Stimulated activated naive CD8-positive, alpha-beta T cell treated with anti-CD3 and anti-CD28 coated beads, Interleukin-15, Interleukin-2, amounts not matched to agents 100 ng/mL and 50 ng/mL, for 24 hours (primary cell): ENCODE results near the gene COL26A1.

Experiments used
- H3K27ac Mint-ChIP-seq: one replicate; pipeline ENCODE4 v1.8.0; 2021; ENCODE audit warnings: mild to moderate bottlenecking, mixed read lengths
- H3K27me3 Mint-ChIP-seq: one replicate; pipeline ENCODE4 v1.8.0; 2021; ENCODE audit warnings: mixed read lengths
- H3K36me3 Mint-ChIP-seq: one replicate; pipeline ENCODE4 v1.8.0; 2021; ENCODE audit warnings: low read depth, mixed read lengths
- H3K4me1 Mint-ChIP-seq: one replicate; pipeline ENCODE4 v1.8.0; 2021; ENCODE audit warnings: low read depth, mixed read lengths
- H3K4me3 Mint-ChIP-seq: one replicate; pipeline ENCODE4 v1.8.0; 2021; ENCODE audit warnings: mild to moderate bottlenecking, mixed read lengths
- H3K9me3 Mint-ChIP-seq: one replicate; pipeline ENCODE4 v1.8.0; 2021; ENCODE audit warnings: mixed read lengths

Gene COL26A1

DNA sequence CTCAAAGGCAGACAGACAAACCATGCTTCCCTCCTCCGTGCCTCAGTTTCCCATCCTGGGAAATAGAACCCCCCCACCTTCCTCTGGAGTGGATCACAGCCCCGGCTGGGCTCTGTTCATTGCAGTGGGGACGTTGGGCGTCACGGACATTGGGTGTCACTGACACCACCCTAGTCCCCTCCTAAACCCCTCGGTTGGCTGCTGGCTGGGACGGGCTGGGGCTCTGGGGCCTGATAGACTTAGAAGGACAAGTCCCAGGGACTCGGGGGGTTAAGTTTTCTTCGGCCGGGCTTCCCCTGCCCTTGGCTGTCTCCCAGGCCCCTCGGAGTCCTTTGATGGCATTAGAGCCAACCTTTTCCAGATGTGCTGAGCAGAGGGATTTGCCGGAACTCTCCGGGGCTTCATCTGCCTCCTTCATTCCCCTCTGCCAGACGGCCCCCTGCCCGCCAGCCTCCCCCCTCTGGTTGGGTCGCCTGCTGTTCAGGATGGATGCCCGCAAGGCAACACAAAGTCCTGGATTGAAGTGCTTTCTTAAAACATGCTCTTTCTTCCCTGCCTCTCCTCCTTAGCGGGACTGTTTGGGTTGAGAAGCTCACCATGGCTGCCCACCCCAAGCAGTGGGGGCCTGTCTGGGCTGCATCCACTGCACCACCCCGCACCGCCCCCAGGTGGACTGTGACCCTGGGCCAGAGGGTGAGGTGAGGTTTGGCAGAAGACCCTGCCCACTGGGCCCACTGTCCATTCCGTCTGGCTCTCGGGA is 73.0 kb downstream of the COL26A1 start:
- Mint-ChIP-seq H3K4me3 (no peak overlapping the region), H3K36me3 (no peaks in the 10 kb centered on the region), H3K4me1 (no peaks in the 10 kb centered on the region), H3K27me3 (peaks cover 18% of the 10 kb centered on the region), H3K9me3 (no peaks in the 10 kb centered on the region), H3K27ac (no peak overlapping the region)

DNA sequence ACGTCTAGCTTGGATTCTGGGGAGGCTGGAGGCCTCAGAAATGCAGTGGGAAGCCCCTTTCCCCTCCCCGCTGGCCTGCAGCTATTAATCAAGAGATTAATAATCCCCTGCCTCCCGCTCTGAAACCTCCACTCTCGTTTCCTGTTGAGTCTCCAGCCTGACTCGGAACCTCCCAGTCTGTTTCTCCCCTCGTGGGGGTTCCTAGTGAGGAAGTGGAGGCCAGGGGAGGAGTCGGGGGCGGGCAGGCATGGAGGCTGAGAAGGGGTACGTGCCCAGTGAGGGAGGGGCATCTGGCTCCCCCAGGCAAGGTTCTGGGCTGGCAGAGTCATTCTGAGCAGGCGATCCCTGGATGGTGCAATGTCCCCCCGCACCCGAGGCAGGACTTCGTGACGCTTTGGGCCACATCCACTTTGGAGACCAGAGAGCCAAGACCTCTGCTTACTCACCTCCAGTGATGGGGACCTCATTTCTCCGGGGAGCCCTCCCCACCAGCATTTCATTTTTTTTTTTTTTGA is 73.6 kb downstream of the COL26A1 start:
- Mint-ChIP-seq H3K9me3 (no peaks in the 10 kb centered on the region), H3K27ac (no peak overlapping the region), H3K4me1 (no peaks in the 10 kb centered on the region), H3K27me3 (peaks cover 18% of the 10 kb centered on the region), H3K4me3 (no peak overlapping the region), H3K36me3 (no peaks in the 10 kb centered on the region)

GRCh38 chr7:101436857-101437576 is 74.3 kb downstream of the COL26A1 start:
- H3K36me3 Mint-ChIP-seq: no peaks in the 10 kb centered on the region
- H3K4me1 Mint-ChIP-seq: no peaks in the 10 kb centered on the region
- H3K4me3 Mint-ChIP-seq: no peak overlapping the region
- no peaks in the 10 kb centered on the region for H3K9me3 Mint-ChIP-seq
- peaks cover 18% of the 10 kb centered on the region for H3K27me3 Mint-ChIP-seq
- no peak overlapping the region for H3K27ac Mint-ChIP-seq

DNA sequence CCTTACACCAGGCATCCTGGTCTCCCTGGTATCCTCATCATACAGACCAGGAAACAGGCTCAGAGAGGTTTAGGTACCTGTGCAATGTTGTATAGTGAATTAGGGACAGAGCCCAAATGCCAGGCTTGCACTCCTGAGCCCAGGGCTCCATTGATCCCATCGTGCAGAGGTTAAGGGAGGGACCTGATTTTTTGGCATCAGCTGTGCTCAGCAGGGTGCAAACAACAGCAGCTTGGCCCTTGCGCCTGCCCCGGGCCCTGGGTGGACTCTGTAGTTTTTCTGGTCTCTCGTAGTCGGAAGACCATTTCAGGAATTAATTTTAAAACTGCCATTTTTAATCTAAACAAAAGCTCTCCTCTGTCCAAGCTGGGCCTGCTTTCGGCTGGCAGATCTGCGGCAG is 79.2 kb downstream of the COL26A1 start:
- H3K4me3 Mint-ChIP-seq: no peak overlapping the region
- H3K4me1 Mint-ChIP-seq: no peaks in the 10 kb centered on the region
- no peaks in the 10 kb centered on the region for H3K9me3 Mint-ChIP-seq
- no peak overlapping the region for H3K27ac Mint-ChIP-seq
- peaks cover 15% of the 10 kb centered on the region for H3K27me3 Mint-ChIP-seq
- H3K36me3 Mint-ChIP-seq: no peaks in the 10 kb centered on the region

GRCh38 chr7:101442426-101443070 is 79.9 kb downstream of the COL26A1 start:
- H3K4me1 Mint-ChIP-seq: no peaks in the 10 kb centered on the region
- H3K27me3 Mint-ChIP-seq: peaks cover 12% of the 10 kb centered on the region
- H3K4me3 Mint-ChIP-seq: no peak overlapping the region
- H3K36me3 Mint-ChIP-seq: no peaks in the 10 kb centered on the region
- H3K9me3 Mint-ChIP-seq: no peaks in the 10 kb centered on the region
- H3K27ac Mint-ChIP-seq: no peak overlapping the region

- no peaks in the 10 kb centered on the region for H3K36me3 Mint-ChIP-seq
- no peak overlapping the region for H3K4me3 Mint-ChIP-seq
- H3K27me3 Mint-ChIP-seq: peaks cover 4% of the 10 kb centered on the region
- H3K4me1 Mint-ChIP-seq: no peaks in the 10 kb centered on the region
- H3K27ac Mint-ChIP-seq: no peak overlapping the region
- H3K9me3 Mint-ChIP-seq: no peaks in the 10 kb centered on the region
Measured at GRCh38 chr7:101450064-101450463, 87.4 kb downstream of the COL26A1 start.

GRCh38 chr7:101453617-101454016 is 90.9 kb downstream of the COL26A1 start:
- no peaks in the 10 kb centered on the region for H3K36me3 Mint-ChIP-seq
- H3K4me1 Mint-ChIP-seq: no peaks in the 10 kb centered on the region
- no peaks in the 10 kb centered on the region for H3K27me3 Mint-ChIP-seq
- H3K9me3 Mint-ChIP-seq: no peaks in the 10 kb centered on the region
- H3K4me3 Mint-ChIP-seq: no peak overlapping the region
- H3K27ac Mint-ChIP-seq: no peak overlapping the region

DNA sequence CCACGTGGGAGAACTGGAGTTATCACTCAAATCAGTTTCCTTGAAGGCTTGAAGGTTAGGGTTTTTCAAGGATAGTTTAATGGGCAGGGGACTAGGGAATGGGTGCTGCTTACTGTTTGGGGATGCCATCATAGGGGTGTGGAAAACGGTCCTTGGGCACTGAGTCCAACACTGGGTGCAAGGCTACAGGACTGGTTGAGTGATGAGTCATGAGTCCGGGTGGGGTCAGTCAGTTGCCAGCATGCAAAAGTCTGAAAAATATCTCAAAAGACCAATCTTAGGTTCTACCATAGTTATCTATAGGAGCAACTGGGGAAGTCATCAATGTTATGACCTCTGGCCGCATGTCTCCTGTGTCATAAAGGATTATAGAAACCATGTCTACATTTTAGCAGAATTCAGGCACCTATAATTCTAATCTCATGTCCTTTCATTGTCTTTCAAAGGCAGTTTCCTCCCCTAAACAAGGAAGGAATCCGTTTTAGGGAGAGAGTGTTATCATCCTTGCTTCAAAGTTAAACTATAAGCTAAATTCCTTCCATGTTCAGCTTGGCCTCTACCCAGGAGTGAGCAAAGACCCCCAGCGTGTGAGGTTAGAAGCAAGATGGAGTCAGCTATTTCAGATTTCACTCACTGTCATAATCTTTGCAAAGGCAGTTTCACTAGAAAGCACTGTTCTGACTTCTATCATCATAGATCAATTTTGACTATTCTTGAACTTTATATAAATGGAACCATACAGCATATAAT is 94.5 kb downstream of the COL26A1 start:
- H3K9me3 Mint-ChIP-seq: no peaks in the 10 kb centered on the region
- no peaks in the 10 kb centered on the region for H3K36me3 Mint-ChIP-seq
- H3K27me3 Mint-ChIP-seq: no peaks in the 10 kb centered on the region

DNA sequence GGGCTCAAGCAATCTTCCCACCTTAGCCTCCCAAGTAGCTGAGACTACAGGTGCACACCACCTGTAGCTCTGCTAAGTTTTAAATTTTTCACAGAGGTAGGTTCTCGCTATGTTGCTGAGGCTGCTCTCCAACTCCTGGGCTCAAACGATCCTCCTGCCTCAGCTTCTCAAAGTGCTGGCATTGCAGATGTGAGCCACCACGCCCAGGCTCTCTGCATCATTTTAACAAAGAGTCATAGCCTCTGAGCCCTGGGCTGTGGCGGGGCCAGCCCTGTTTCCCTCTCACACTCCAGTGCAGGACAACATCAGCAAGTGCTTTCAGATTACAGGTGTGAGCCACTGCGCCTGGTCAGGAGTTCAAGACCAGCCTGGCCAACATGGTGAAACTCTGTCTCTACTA is 102.5 kb downstream of the COL26A1 start:
- Mint-ChIP-seq H3K9me3 (no peaks in the 10 kb centered on the region), H3K27ac (no peak overlapping the region), H3K4me1 (peaks cover 6% of the 10 kb centered on the region), H3K36me3 (no peaks in the 10 kb centered on the region), H3K4me3 (no peak overlapping the region), H3K27me3 (no peaks in the 10 kb centered on the region)

More for the DNA sequence above, 94.5 kb downstream of the COL26A1 start:
- Mint-ChIP-seq H3K27ac (no peak overlapping the region), H3K4me3 (no peak overlapping the region), H3K4me1 (no peaks in the 10 kb centered on the region)

DNA sequence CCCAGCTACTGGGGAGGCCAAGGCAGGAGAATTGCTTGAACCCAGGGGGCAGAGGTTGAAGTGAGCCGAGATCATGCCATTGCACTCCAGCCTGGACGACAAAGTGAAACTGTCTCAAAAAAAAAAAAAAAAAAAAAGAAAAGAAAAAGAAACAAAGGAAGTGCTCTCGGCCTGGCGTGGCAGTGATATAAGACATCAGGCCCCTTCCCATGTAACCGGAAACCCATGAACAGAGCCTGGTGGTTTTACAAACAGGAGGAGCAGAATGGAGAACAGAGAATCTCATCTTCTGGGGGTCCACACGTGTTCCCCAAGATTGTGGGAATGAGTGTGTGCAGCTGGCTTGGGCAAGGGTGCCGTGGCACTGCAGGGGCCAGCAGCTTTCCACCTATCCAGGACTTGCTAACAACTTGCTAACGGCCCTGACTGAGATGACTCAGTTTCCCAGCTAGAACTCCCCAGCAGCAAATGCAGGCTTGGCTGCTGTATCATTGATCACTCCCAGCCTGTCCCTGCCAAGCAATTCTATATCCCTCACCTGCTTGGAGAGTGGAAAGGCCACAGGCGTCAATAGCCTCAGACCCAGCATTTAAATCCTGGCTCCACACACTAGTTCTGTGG is 103.0 kb downstream of the COL26A1 start:
- H3K27me3 Mint-ChIP-seq: no peaks in the 10 kb centered on the region
- no peaks in the 10 kb centered on the region for H3K9me3 Mint-ChIP-seq
- peaks cover 6% of the 10 kb centered on the region for H3K4me1 Mint-ChIP-seq
- no peak overlapping the region for H3K27ac Mint-ChIP-seq
- H3K36me3 Mint-ChIP-seq: no peaks in the 10 kb centered on the region
- H3K4me3 Mint-ChIP-seq: no peak overlapping the region

- no peaks in the 10 kb centered on the region for H3K9me3 Mint-ChIP-seq
- H3K4me3 Mint-ChIP-seq: no peak overlapping the region
- H3K36me3 Mint-ChIP-seq: no peaks in the 10 kb centered on the region
- H3K4me1 Mint-ChIP-seq: peaks cover 6% of the 10 kb centered on the region
- no peak overlapping the region for H3K27ac Mint-ChIP-seq
- H3K27me3 Mint-ChIP-seq: no peaks in the 10 kb centered on the region
Measured at GRCh38 chr7:101466871-101467270, 104.2 kb downstream of the COL26A1 start.

- Mint-ChIP-seq H3K4me1 (peaks cover 6% of the 10 kb centered on the region), H3K4me3 (no peak overlapping the region), H3K27ac (no peak overlapping the region), H3K36me3 (no peaks in the 10 kb centered on the region), H3K27me3 (no peaks in the 10 kb centered on the region), H3K9me3 (no peaks in the 10 kb centered on the region)
Measured at GRCh38 chr7:101468546-101469275, 106.0 kb downstream of the COL26A1 start.

- Mint-ChIP-seq H3K9me3 (no peaks in the 10 kb centered on the region), H3K4me1 (no peaks in the 10 kb centered on the region), H3K27ac (no peak overlapping the region), H3K4me3 (no peak overlapping the region), H3K36me3 (no peaks in the 10 kb centered on the region), H3K27me3 (no peaks in the 10 kb centered on the region)
Measured at GRCh38 chr7:101470668-101471487, 108.2 kb downstream of the COL26A1 start.
